ENCODE measurements around the gene ALDH18A1.

The ALDH18A1 gene

GRCh38 chr10:95564291-95564690, 92.2 kb downstream of the ALDH18A1 start:
- no peak overlapping the region for H3K4me3 ChIP-seq (ENCODE audit: low read depth, low read length)
- TF ChIP-seq CTCF (IDR thresholded peaks at IDR 0.05; ENCODE audit: borderline replicate concordance, insufficient read depth, low read depth, low read length): no peak

- H3K4me3 ChIP-seq (ENCODE audit: low read depth, low read length): no peak overlapping the region
- TF ChIP-seq CTCF (IDR thresholded peaks at IDR 0.05; ENCODE audit: borderline replicate concordance, insufficient read depth, low read depth, low read length): no peak
These were observed 94.1 kb downstream of the ALDH18A1 start for GRCh38 chr10:95562341-95562965.

- no peak overlapping the region for H3K4me3 ChIP-seq (ENCODE audit: low read depth, low read length)
- no peak for TF ChIP-seq CTCF (IDR thresholded peaks at IDR 0.05; ENCODE audit: borderline replicate concordance, insufficient read depth, low read depth, low read length)
These were observed 94.7 kb downstream of the ALDH18A1 start for GRCh38 chr10:95561864-95562177.

- no peak for TF ChIP-seq CTCF (IDR thresholded peaks at IDR 0.05; ENCODE audit: borderline replicate concordance, insufficient read depth, low read depth, low read length)
- peak within 1 kb of the TSS; percentile 57 for H3K4me3 ChIP-seq (ENCODE audit: low read depth, low read length)
These were observed 95.2 kb downstream of the ALDH18A1 start, which contains the start of gene SORBS1 for GRCh38 chr10:95561177-95561863. TSS of gene SORBS1 (minus strand) at chr10:95561371. CDS start at chr10:95441135, 120,236 bp downstream.

- H3K4me3 ChIP-seq (ENCODE audit: low read depth, low read length): peak overlapping the region; percentile 57
- TF ChIP-seq CTCF (IDR thresholded peaks at IDR 0.05; ENCODE audit: borderline replicate concordance, insufficient read depth, low read depth, low read length): no peak
These were observed 96.0 kb downstream of the ALDH18A1 start for GRCh38 chr10:95560278-95561176.

- H3K4me3 ChIP-seq (ENCODE audit: low read depth, low read length): no peak overlapping the region
- no peak for TF ChIP-seq CTCF (IDR thresholded peaks at IDR 0.05; ENCODE audit: borderline replicate concordance, insufficient read depth, low read depth, low read length)
These were observed 96.6 kb downstream of the ALDH18A1 start for GRCh38 chr10:95559896-95560277.

All from GM12875 (cell line).